ENCODE data around the gene UBE2K. TPM values are rescaled to one million over a fixed set of nuclear protein-coding genes. Genes with fewer than 3 reads are reported as not detected.
"Not testable (repeated sequence)": the region's sequence is repeated elsewhere in the genome, so short reads cannot be mapped to it uniquely, and the experiment has no call there.

The UBE2K gene
- total RNA-seq, 2 experiments from 2014 or later = 60.6 to 69.5 TPM

DNA sequence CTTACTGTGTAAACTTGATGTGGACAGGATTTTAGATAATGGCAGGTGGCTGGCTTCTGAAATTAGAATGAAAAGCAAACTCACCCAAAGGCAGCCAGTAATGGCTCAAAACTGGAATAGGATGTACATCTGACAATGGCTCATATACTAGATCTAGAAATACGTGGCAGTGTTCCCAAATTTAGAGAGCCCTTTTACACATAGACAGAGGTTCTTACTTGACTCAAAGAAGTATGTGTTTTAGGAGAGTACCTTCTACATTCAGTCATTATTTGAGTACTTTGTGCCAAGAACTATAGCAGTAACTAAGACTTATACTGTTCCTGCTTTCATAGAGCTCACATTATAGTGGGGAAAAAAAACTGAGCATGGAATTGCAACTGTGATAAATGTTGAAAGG is 48.0 kb downstream of the UBE2K start:
- Mint-ChIP-seq H3K4me3 (no peak overlapping the region), H3K27ac (no peak overlapping the region), H3K4me1 (ENCODE audit: low read depth) (peaks cover 10% of the 10 kb centered on the region), H3K36me3 (ENCODE audit: low read depth) (peaks cover 11% of the 10 kb centered on the region), H3K9me3 (no peaks in the 10 kb centered on the region), H3K27me3 (ENCODE audit: low read depth) (no peaks in the 10 kb centered on the region)
- CTCF ChIA-PET = interaction anchor here (0.8 kb wide), 1 partner anchor 50 kb away, joined by 3 read pairs; no protein-coding TSS in a partner anchor
- intact Hi-C loops (cut with micrococcal nuclease) = no loop called here
- no peak for DNase-seq

DNA sequence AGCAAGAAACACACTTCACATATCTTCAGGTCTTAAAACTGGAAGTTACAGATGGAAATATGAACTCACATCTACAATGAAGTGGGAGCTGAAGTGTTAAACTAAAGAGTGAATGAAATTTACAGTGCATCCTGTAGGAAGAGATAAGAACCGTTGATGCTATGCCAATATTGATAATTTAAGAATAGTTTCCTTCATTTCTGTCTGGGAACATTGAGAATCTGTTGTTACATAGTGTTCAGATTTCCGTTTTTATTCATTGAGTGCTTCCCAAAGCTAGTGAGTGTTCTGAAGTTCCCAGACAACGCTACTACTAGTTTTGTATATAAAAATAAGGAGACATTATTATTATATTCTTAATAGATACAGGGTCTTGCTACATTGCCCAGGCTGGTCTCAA is 52.3 kb downstream of the UBE2K start:
- Mint-ChIP-seq H3K4me3 (no peak overlapping the region), H3K27ac (no peak overlapping the region), H3K4me1 (ENCODE audit: low read depth) (peaks cover 17% of the 10 kb centered on the region), H3K9me3 (no peaks in the 10 kb centered on the region), H3K27me3 (ENCODE audit: low read depth) (no peaks in the 10 kb centered on the region), H3K36me3 (ENCODE audit: low read depth) (peaks cover 12% of the 10 kb centered on the region)
- CTCF ChIA-PET = no interaction called here
- intact Hi-C loops (cut with micrococcal nuclease) = no loop called here
- no peak for DNase-seq

DNA sequence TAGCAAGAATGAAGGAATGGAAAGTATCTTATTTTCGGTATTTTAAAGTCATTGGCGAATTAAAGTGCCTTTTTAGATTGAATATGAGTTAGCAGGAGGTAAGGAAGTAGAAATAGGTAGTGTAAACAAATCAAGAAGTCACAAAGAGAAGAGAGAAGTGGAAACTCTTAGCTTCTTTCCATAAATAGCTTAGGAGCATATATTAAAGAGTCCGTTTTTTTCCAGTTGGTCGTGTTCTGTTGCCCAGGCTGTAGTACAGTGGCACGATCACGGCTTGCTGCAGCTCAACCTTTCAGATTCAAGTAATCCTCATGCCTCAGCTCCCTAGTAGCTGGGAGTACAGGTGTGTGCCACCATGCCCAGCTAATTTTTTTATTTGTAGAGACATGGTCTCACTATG is 56.4 kb downstream of the UBE2K start:
- Mint-ChIP-seq H3K27ac (no peak overlapping the region), H3K27me3 (ENCODE audit: low read depth) (no peaks in the 10 kb centered on the region), H3K36me3 (ENCODE audit: low read depth) (peaks cover 20% of the 10 kb centered on the region), H3K9me3 (no peaks in the 10 kb centered on the region), H3K4me3 (no peak overlapping the region), H3K4me1 (ENCODE audit: low read depth) (peaks cover 8% of the 10 kb centered on the region)
- no peak for DNase-seq
- intact Hi-C loops (cut with micrococcal nuclease) = no loop called here
- CTCF ChIA-PET = no interaction called here

DNA sequence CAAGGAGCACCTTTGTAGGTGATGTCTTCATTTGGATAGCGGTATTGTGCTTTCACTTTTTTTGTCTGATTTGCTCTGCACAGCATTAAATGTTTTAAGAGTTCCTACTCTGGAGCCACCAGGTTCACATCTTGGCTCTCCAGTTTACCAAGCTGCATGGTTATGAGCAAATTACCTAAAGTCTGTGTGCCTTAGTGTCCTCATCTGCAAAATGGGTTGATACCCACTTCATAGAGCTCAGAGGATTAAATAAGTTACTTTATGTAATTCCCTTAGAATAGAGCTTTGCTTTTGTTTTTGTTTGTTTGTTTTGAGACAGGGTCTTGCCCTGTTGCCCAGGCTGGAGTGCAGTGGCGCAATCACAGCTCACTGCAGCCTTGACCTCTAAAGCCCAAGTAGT is 58.2 kb downstream of the UBE2K start:
- intact Hi-C loops (cut with micrococcal nuclease) = no loop called here

DNA sequence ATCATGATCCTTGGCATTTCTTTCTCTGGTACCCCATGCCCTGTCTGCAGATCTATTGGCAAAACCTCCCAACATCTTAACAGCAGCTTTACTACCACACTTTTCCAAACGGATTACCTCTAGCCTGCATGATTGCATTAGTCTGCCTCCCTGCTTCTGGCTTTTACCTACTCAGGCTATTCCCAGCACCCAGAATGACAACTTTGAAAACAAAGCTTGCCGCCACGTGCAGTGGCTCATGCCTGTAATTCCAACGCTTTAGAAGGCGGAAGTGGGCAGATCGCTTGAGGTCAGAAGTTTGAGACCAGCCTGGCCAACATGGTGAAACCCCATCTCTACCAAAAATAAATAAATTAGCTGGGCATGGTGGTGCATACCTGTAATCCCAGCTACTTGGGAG is 60.2 kb downstream of the UBE2K start:
- peaks cover 7% of the 10 kb centered on the region for H3K4me1 Mint-ChIP-seq (ENCODE audit: low read depth)
- no peaks in the 10 kb centered on the region for H3K9me3 Mint-ChIP-seq
- H3K36me3 Mint-ChIP-seq (ENCODE audit: low read depth) = peaks cover 28% of the 10 kb centered on the region
- CTCF ChIA-PET = no interaction called here
- H3K27ac Mint-ChIP-seq = no peak overlapping the region
- no peak for DNase-seq
- no peaks in the 10 kb centered on the region for H3K27me3 Mint-ChIP-seq (ENCODE audit: low read depth)
- no peak overlapping the region for H3K4me3 Mint-ChIP-seq
- intact Hi-C loops (cut with micrococcal nuclease) = no loop called here

More for the DNA sequence above, 58.2 kb downstream of the UBE2K start:
- no peak for DNase-seq
- Mint-ChIP-seq H3K27ac (no peak overlapping the region), H3K4me1 (ENCODE audit: low read depth) (peaks cover 8% of the 10 kb centered on the region), H3K4me3 (no peak overlapping the region), H3K36me3 (ENCODE audit: low read depth) (peaks cover 23% of the 10 kb centered on the region), H3K27me3 (ENCODE audit: low read depth) (no peaks in the 10 kb centered on the region), H3K9me3 (no peaks in the 10 kb centered on the region)
- CTCF ChIA-PET = interaction anchor here (0.7 to 0.8 kb wide), 2 partner anchors 14 to 285 kb away, joined by 3 to 4 read pairs; no protein-coding TSS in a partner anchor

GRCh38 chr4:39759569-39759968 is 61.6 kb downstream of the UBE2K start:
- H3K27me3 Mint-ChIP-seq (ENCODE audit: low read depth) = no peaks in the 10 kb centered on the region
- CTCF ChIA-PET = no interaction called here
- H3K9me3 Mint-ChIP-seq = no peaks in the 10 kb centered on the region
- intact Hi-C loops (cut with micrococcal nuclease) = no loop called here
- H3K36me3 Mint-ChIP-seq (ENCODE audit: low read depth) = peaks cover 30% of the 10 kb centered on the region
- DNase-seq = no peak
- H3K4me1 Mint-ChIP-seq (ENCODE audit: low read depth) = no peaks in the 10 kb centered on the region
- H3K27ac Mint-ChIP-seq = no peak overlapping the region
- no peak overlapping the region for H3K4me3 Mint-ChIP-seq

- intact Hi-C loops (cut with micrococcal nuclease) = no loop called here
- CTCF ChIA-PET = no interaction called here
- no peak for DNase-seq
- Mint-ChIP-seq H3K36me3 (ENCODE audit: low read depth) (peaks cover 27% of the 10 kb centered on the region), H3K4me3 (no peak overlapping the region), H3K9me3 (no peaks in the 10 kb centered on the region), H3K27me3 (ENCODE audit: low read depth) (no peaks in the 10 kb centered on the region), H3K27ac (no peak overlapping the region), H3K4me1 (ENCODE audit: low read depth) (no peaks in the 10 kb centered on the region)
Observed at GRCh38 chr4:39761005-39761667, 63.2 kb downstream of the UBE2K start.

DNA sequence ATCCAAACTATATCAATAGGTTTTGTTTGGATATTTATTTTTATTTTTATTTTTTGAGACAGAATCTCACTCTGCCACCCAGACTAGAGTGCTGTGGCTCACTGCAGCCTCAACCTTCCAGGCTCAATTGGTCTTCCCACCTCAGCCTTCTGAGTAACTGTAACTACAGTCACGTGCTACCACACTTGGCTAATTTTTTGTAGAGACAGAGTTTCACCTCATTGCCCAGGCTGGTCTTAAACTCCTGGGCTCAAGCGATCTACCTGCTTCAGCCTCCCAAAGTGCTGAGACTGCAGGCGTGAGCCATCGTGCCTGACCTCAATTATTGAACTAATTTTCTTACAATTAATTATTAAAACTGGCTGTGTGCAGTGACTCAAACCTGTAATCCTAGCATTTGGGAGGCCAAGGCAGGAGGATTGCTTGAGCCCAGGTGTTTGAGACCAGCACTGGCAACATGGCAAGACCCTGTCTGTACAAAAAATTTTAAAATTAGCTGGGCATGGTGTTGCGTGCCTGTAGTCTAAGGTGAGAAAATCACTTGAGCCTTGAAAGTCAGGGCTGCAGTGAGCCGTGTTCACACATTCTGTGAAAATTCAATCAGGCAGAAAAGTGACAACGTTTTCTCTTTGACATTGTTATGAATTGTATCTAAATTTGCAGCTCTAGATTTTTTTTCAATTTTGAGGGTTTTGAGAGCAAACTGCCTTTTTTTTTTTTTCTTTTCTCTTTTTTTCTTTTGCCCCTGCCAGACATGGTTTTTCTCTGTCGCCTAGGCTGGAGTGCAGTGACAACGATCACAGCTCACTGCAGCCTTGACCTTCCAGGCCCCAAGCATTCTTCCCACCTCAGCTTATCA is 66.0 kb downstream of the UBE2K start:
- Mint-ChIP-seq H3K27ac (no peak overlapping the region), H3K27me3 (ENCODE audit: low read depth) (no peaks in the 10 kb centered on the region), H3K4me1 (ENCODE audit: low read depth) (no peaks in the 10 kb centered on the region), H3K9me3 (no peaks in the 10 kb centered on the region), H3K4me3 (no peak overlapping the region), H3K36me3 (ENCODE audit: low read depth) (peaks cover 17% of the 10 kb centered on the region)
- intact Hi-C loops (cut with micrococcal nuclease) = no loop called here
- no peak for DNase-seq
- CTCF ChIA-PET = interaction anchor here (0.6 to 1.3 kb wide), 2 partner anchors 16 to 204 kb away, joined by 3 read pairs; no protein-coding TSS in a partner anchor

DNA sequence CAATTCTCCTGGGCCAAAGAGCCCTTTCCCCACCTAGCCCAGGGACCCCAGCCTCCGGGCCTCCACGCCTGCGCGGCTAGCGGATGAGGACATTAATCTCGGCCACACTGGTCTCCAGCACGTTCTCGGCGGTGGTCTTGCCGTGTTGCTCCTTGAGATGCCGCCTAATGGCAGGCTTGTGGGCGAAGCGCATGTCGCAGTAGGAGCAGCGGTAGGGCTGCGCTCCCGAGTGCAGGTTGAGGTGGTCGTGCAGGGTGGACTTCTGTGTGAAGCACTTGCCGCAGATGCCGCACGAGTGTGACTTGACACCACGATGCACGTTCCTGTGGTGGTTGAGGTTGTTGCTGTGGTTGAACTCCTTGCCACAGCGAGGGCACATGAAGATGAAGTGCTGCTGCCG is 72.1 kb downstream of the UBE2K start:
- intact Hi-C loops (cut with micrococcal nuclease) = no loop called here
- H3K27ac Mint-ChIP-seq = no peak overlapping the region

GRCh38 chr4:39770471-39770870 is 72.5 kb downstream of the UBE2K start:
- intact Hi-C loops (cut with micrococcal nuclease) = no loop called here
- peaks cover 15% of the 10 kb centered on the region for H3K36me3 Mint-ChIP-seq (ENCODE audit: low read depth)
- no peaks in the 10 kb centered on the region for H3K9me3 Mint-ChIP-seq
- H3K4me1 Mint-ChIP-seq (ENCODE audit: low read depth) = no peaks in the 10 kb centered on the region
- no peak overlapping the region for H3K27ac Mint-ChIP-seq
- no peak for DNase-seq
- H3K27me3 Mint-ChIP-seq (ENCODE audit: low read depth) = no peaks in the 10 kb centered on the region
- no peak overlapping the region for H3K4me3 Mint-ChIP-seq
- CTCF ChIA-PET = no interaction called here

More for the DNA sequence above, 72.1 kb downstream of the UBE2K start:
- no peaks in the 10 kb centered on the region for H3K4me1 Mint-ChIP-seq (ENCODE audit: low read depth)
- H3K27me3 Mint-ChIP-seq (ENCODE audit: low read depth) = no peaks in the 10 kb centered on the region
- CTCF ChIA-PET = no interaction called here
- H3K36me3 Mint-ChIP-seq (ENCODE audit: low read depth) = peaks cover 11% of the 10 kb centered on the region
- no peak for DNase-seq
- no peaks in the 10 kb centered on the region for H3K9me3 Mint-ChIP-seq
- no peak overlapping the region for H3K4me3 Mint-ChIP-seq

DNA sequence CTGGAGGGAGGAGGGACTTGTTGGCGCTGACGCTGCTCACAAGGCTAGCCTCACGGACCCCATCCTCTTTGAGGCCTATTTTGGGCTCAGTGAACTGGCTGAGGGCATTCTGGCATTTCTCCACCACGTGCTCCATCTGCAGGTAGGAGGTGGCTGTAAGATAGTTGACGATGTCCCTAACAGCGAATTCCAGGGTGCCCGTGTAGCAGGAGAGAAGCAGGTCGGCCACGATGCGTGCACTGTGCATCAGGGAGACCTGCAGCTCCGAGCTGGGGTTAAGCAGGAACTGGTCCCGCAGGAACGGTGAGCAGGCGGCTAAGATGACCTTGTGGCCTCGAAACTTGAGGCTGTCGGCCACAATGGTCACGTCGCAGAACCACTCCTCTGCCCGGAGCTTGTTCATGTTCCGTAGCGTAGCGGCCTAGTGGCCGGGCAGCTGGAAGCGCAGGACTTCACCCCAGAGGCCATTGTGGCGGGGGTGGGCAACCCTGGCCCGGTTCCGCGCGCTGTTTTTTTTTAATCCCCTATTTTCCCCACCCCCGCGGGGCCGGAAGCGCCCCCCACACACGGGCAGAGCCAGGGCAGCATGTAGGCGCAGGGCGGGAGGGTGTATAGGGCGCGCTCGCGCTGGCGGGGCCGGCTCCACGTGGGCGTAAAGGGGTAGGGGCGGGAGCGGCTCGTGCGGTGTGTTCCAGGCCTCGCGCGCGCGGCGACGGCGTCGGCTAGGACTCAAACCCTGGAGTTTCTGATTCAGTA is 73.2 kb downstream of the UBE2K start:
- H3K4me3 Mint-ChIP-seq = no peak overlapping the region
- H3K27me3 Mint-ChIP-seq (ENCODE audit: low read depth) = no peaks in the 10 kb centered on the region
- no peaks in the 10 kb centered on the region for H3K4me1 Mint-ChIP-seq (ENCODE audit: low read depth)
- intact Hi-C loops (cut with micrococcal nuclease) = no loop called here
- H3K9me3 Mint-ChIP-seq = no peaks in the 10 kb centered on the region
- DNase-seq = no peak
- no peak overlapping the region for H3K27ac Mint-ChIP-seq
- CTCF ChIA-PET = interaction anchor here (0.7 kb wide), 1 partner anchor 13 kb away, joined by 4 read pairs; no protein-coding TSS in a partner anchor
- H3K36me3 Mint-ChIP-seq (ENCODE audit: low read depth) = peaks cover 18% of the 10 kb centered on the region

- CTCF ChIA-PET; H3K36me3 Mint-ChIP-seq (ENCODE audit: low read depth); H3K27me3 Mint-ChIP-seq (ENCODE audit: low read depth); DNase-seq; H3K4me3 Mint-ChIP-seq; H3K9me3 Mint-ChIP-seq; intact Hi-C loops (cut with micrococcal nuclease); H3K4me1 Mint-ChIP-seq (ENCODE audit: low read depth); H3K27ac Mint-ChIP-seq: not testable (repeated sequence)
Observed at GRCh38 chr4:39781988-39782387, 84.1 kb downstream of the UBE2K start.

All from activated naive CD4-positive, alpha-beta T cell treated with anti-CD3 and anti-CD28 coated beads for 36 hours (primary cell).